Middle frontal gyrus (tissue), 1 donor: ENCODE results near the gene CD274.
"Not testable (repeated sequence)": the region's sequence is repeated elsewhere in the genome, so short reads cannot be mapped to it uniquely, and the experiment has no call there.

Experiments
- DNase-seq: peaks from one replicate; pipeline ENCODE4 v3.0.0-alpha.2; 2015; ENCODE audit warnings: low spot score; ENCODE audit errors: extremely low spot score

Gene CD274

DNA sequence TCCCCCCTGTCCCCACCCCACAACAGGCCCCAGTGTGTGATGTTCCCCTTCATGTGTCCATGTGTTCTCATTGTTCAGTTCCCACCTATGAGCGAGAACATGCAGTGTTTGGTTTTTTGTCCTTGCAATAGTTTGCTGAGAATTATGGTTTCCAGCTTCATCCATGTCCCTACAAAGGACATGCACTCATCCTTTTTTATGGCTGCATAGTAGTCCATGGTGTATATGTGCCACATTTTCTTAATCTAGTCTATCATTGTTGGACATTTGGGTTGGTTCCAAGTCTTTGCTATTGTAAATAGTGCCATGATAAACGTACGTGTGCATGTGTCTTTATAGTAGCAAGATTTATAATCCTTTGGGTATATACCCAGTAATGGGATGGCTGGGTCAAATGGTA is 44.4 kb downstream of the CD274 start:
- DNase-seq, result not testable (repeated sequence)

- no peak for DNase-seq
Observed at GRCh38 chr9:5499157-5499556, 48.8 kb downstream of the CD274 start.

GRCh38 chr9:5499889-5500398 is 49.6 kb downstream of the CD274 start:
- no peak for DNase-seq

GRCh38 chr9:5500441-5501235 is 50.3 kb downstream of the CD274 start:
- DNase-seq, result no peak

GRCh38 chr9:5502553-5502952 is 52.2 kb downstream of the CD274 start:
- DNase-seq, result no peak

- DNase-seq, result no peak
Observed at GRCh38 chr9:5509573-5509972, 59.2 kb downstream of the CD274 start.

GRCh38 chr9:5510360-5510931 is 60.1 kb downstream of the CD274 start, which contains the start of gene PDCD1LG2:
PDCD1LG2 (plus strand) TSS chr9:5510531; CDS start chr9:5522547, 12,016 bp downstream.
- DNase-seq, result no peak

GRCh38 chr9:5510989-5511388 is 60.6 kb downstream of the CD274 start:
- no peak for DNase-seq

DNA sequence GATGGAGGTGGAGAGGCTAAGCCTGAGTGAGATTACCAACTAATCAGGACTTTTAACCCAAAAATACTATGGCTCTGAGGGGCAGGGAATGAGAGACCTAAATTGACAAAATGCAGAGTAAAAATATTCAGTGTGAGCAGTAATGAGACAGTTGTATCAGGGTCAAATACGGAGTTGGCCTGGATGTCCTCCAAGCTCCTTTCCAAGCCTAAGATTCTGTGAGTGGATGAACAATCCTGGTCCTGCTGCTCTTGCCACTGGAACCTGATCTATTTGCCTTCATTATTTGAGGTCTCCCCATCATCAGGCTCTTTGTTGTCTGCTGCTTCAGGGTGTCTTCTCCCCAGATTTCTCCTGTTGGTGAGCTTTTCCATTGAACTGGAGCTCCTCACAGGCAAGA is 61.1 kb downstream of the CD274 start:
- no peak for DNase-seq

DNA sequence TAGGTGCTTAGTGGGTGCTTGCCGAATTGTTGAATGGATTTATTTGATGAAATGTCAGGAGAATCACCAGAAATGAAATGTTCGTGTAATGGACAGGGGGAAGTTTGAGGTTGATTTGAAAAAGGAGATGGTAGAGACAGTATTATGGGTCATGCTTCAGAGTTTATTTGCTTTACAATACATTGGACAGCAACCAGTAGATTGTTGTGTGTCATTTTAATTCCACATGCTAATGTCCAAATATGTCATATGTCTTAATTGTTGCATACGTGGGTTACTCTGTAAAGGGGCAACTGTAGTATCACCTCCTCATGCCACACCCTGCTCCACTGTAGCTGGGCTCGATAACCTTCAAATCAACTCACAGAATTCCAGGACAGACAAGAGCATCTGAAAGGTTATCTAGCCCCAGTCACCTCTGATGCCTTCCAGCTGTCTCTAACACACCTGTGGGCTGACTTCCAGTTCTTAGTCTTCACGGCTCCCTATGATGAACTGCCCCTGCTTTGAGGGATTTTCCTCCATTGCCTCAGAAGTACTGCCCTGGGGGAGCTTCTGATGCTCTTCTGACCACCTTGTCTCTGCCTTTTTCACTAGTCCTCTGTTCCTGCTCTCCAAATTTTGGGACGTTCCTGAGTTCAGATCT is 61.7 kb downstream of the CD274 start:
- no peak for DNase-seq

- DNase-seq, result no peak
Observed at GRCh38 chr9:5512658-5513452, 62.5 kb downstream of the CD274 start.

- DNase-seq, result no peak
Observed at GRCh38 chr9:5513966-5514616, 63.7 kb downstream of the CD274 start.

- DNase-seq, result no peak
Observed at GRCh38 chr9:5514617-5515260, 64.4 kb downstream of the CD274 start.

DNA sequence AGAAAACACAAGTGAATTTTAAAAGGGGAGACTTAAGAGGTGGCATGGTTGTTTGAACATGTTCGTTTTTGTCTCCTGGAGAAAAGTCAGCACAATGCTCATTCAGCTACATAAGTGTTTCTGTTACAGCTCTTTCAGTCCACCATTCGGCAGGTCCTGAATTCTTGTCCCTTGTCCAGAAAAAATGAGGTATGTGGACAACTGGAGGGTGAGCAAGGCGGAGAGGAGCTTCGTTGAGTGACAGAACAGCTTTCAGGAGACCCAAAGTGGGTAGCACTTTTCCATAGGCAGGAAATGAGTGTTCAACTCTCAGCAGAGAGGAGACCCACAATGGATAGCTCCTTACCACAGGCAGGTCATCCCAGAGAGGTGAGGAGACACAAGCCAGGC is 64.9 kb downstream of the CD274 start:
- DNase-seq, result no peak

GRCh38 chr9:5516453-5517220 is 66.3 kb downstream of the CD274 start:
- DNase-seq, result no peak

GRCh38 chr9:5518171-5518936 is 68.0 kb downstream of the CD274 start:
- no peak for DNase-seq

DNA sequence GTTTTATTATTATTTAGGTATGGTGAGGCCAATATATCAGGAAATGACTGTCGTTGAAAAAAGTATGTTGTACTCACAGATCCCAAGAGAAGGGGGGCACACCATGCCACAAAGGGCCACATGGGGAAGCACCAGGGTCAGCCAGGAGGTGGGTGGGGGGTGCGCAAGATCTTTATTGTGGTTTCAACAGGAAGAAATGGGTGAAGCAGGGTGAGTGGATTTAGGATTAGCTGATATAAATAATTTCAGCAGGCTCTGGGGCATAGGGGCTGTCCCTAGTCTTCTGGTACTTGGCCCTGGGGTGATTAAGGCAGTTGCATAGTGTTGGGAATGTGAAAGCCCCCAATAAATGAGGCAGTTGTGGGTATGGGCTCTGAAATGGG is 68.6 kb downstream of the CD274 start:
- DNase-seq, result no peak
